ENCODE data around the gene UBR3.

- TF ChIP-seq POLR2A (IDR thresholded peaks at IDR 0.05; ENCODE audit: low read depth, low read length) (no peak), POLR2AphosphoS5 (IDR thresholded peaks at IDR 0.05; ENCODE audit: low read depth, low read length) (no peak)
Observed at GRCh38 chr2:170088776-170089175, 261.5 kb downstream of the UBR3 start.

Data from GM12891 (cell line).